Hepatocyte (in vitro differentiated cells): Measurements from ENCODE around the gene PCDH9.

Experiments
- EZH2 ChIP-seq: fragments of 200-600 bp; sonication (generic); IDR thresholded peaks from 2 replicates; pipeline ENCODE4 v1.6.1; 2016; ENCODE audit warnings: antibody characterized with exemption, mild to moderate bottlenecking, borderline replicate concordance
- EZH2phosphoT487 ChIP-seq: fragments of 200-600 bp; sonication (generic); IDR thresholded peaks from one replicate; pipeline ENCODE4 v1.6.1; 2018; ENCODE audit warnings: antibody characterized with exemption, mild to moderate bottlenecking, low read depth, moderate library complexity; ENCODE audit not compliant: unreplicated experiment, severe bottlenecking
- TF ChIP-seq, protein P1 (sequence below): fragments of 200-600 bp; sonication (generic); IDR thresholded peaks from 2 replicates; pipeline ENCODE4 v1.5.1; 2016; ENCODE audit warnings: antibody characterized with exemption, mild to moderate bottlenecking; ENCODE audit not compliant: poor library complexity

DNA sequence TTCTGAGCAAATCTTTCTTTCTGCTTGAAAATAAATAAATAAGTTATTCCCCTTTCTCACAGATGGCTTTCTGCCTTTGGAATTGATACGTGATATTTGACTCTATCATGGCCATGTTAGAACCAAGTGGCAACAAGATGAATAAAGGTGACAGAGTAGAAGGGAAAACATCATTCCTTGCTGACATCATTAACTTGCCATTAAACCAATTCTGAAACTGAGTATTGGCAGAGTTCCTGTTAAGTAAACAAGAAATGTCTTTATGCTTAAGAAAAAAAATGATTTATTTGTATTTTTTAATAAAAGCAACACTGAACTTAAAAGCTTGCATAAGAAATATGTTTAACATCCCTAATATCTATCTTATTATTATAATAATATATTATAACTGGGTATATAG, 828.1 kb downstream of the PCDH9 start:
- TF ChIP-seq, protein P1, sequence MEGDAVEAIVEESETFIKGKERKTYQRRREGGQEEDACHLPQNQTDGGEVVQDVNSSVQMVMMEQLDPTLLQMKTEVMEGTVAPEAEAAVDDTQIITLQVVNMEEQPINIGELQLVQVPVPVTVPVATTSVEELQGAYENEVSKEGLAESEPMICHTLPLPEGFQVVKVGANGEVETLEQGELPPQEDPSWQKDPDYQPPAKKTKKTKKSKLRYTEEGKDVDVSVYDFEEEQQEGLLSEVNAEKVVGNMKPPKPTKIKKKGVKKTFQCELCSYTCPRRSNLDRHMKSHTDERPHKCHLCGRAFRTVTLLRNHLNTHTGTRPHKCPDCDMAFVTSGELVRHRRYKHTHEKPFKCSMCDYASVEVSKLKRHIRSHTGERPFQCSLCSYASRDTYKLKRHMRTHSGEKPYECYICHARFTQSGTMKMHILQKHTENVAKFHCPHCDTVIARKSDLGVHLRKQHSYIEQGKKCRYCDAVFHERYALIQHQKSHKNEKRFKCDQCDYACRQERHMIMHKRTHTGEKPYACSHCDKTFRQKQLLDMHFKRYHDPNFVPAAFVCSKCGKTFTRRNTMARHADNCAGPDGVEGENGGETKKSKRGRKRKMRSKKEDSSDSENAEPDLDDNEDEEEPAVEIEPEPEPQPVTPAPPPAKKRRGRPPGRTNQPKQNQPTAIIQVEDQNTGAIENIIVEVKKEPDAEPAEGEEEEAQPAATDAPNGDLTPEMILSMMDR, result no peak
- no peak for TF ChIP-seq EZH2phosphoT487
- TF ChIP-seq EZH2, result no peak
